Measurements from ENCODE around the gene AK1.

AK1 gene

GRCh38 chr9:127817881-127818434 is 59.5 kb downstream of the AK1 start:
- no peak for DNase-seq (ENCODE audit: low read depth)

- no peak for DNase-seq (ENCODE audit: low read depth)
These were observed 60.7 kb downstream of the AK1 start for GRCh38 chr9:127816728-127817127.
